Testis (tissue), 3 donors: ENCODE data around the gene CACNG6. TPM values are rescaled to one million over a fixed set of nuclear protein-coding genes. Genes with fewer than 3 reads are reported as not detected.

ENCODE experiments used
- DNase-seq: peaks from one replicate; pipeline ENCODE4 v3.0.0-alpha.2; 2019
- H3K27ac ChIP-seq, 2 donors: fragments of 200-600 bp; sonication (generic); one replicate each; pipeline ENCODE4 v1.5.1; 2019
- H3K27me3 ChIP-seq: fragments of 200-600 bp; sonication (generic); one replicate; pipeline ENCODE4 v1.5.1; 2019
- H3K36me3 ChIP-seq: fragments of 200-600 bp; sonication (generic); one replicate; pipeline ENCODE4 v1.5.1; 2017; ENCODE audit warnings: low read depth; ENCODE audit errors: missing control alignments
- H3K4me1 ChIP-seq: fragments of 200-600 bp; sonication (generic); one replicate; pipeline ENCODE4 v1.5.1; 2019
- H3K4me3 ChIP-seq, 2 donors: fragments of 200-600 bp; sonication (generic); one replicate each; pipeline ENCODE4 v1.5.1; 2017 to 2019
- H3K9me3 ChIP-seq: fragments of 200-600 bp; sonication (generic); one replicate; pipeline ENCODE4 v1.5.1; 2017
- CTCF ChIP-seq, 3 experiments: fragments of 450-650 bp in 2 of 3; fragments of 200-600 bp in 1 of 3; sonication (generic) in 1 of 3; IDR thresholded peaks; one replicate each; pipeline ENCODE4 v1.5.1; 2016 to 2019; ENCODE audit warnings: antibody characterized with exemption in 3 of 3, mild to moderate bottlenecking in 2 of 3, moderate library complexity in 1 of 3
- POLR2A ChIP-seq: fragments of 450-650 bp; IDR thresholded peaks from one replicate; pipeline ENCODE4 v1.6.1; 2017; ENCODE audit warnings: antibody characterized with exemption, mild to moderate bottlenecking, moderate library complexity
- WGBS, 2 donors: methylation state at CpG; one replicate each; pipeline ENCODE4 v1.1.5; 2018; 5-methylcytosine and 5-hydroxymethylcytosine counted together
- intact Hi-C: fragments of 100-400 bp; cut with DNase I; formaldehyde crosslinking; loops from one replicate; pipeline ENCODE4 v1.15.1; 2023; ENCODE audit warnings: low total_unique reads
- polyA plus RNA-seq: library from polyadenylated mRNA; stranded (reverse); fragments of 350-450 nt; fragmentation: Illumina TruSeq; extraction: RNeasy Lipid Tissue Mini Kit (QIAGEN cat#74804); gene quantifications from one replicate; pipeline ENCODE4 v1.2.3, GENCODE V29; 2014; ENCODE audit warnings: low read depth, low replicate concordance; ENCODE audit not compliant: insufficient read depth
- total RNA-seq, 2 donors: library from RNA; depleted of rRNA; stranded (reverse); fragments of >200 nt; gene quantifications; one replicate each; pipeline ENCODE4 v1.2.3, GENCODE V29; 2016

CACNG6 gene
- total and polyA plus RNA-seq, 3 donors from 2014 or later: 2.1 to 5.5 (median 5.3) TPM

- no peak for TF ChIP-seq CTCF (IDR thresholded peaks at IDR 0.05)
- no peak for TF ChIP-seq POLR2A
- Histone ChIP-seq H3K27me3 (no peaks in the 10 kb centered on the region), H3K4me3 (no peak overlapping the region), H3K9me3 (no peaks in the 10 kb centered on the region), H3K27ac (no peak overlapping the region), H3K4me1 (no peaks in the 10 kb centered on the region), H3K36me3 (no peaks in the 10 kb centered on the region)
- 80 to 85% methylated on average over 9 of the region's 9 CpGs for WGBS, 2 donors
- DNase-seq: no peak
- intact Hi-C loops: no loop called here
Measured at GRCh38 chr19:53951947-53952346, 39.5 kb upstream of the CACNG6 start.

GRCh38 chr19:53953383-53953782 is 38.1 kb upstream of the CACNG6 start:
- Histone ChIP-seq H3K4me3 (no peak overlapping the region), H3K36me3 (no peaks in the 10 kb centered on the region), H3K4me1 (no peaks in the 10 kb centered on the region), H3K9me3 (no peaks in the 10 kb centered on the region), H3K27ac (no peak overlapping the region), H3K27me3 (no peaks in the 10 kb centered on the region)
- TF ChIP-seq POLR2A: no peak
- TF ChIP-seq CTCF (IDR thresholded peaks at IDR 0.05): no peak
- WGBS, 2 donors: 74 to 84% methylated on average over 8 of the region's 8 CpGs
- intact Hi-C loops: no loop called here
- DNase-seq: no peak

- no peaks in the 10 kb centered on the region for H3K9me3 ChIP-seq
- intact Hi-C loops: no loop called here
- no peaks in the 10 kb centered on the region for H3K27me3 ChIP-seq
- no peaks in the 10 kb centered on the region for H3K36me3 ChIP-seq
- no peak overlapping the region for H3K4me3 ChIP-seq
- WGBS, 2 donors: 1 to 5% methylated on average over 15 of the region's 15 CpGs
- H3K27ac ChIP-seq: no peak overlapping the region
- H3K4me1 ChIP-seq: no peaks in the 10 kb centered on the region
- DNase-seq: no peak
- TF ChIP-seq CTCF (IDR thresholded peaks at IDR 0.05) (no peak), POLR2A (no peak)
Measured at GRCh38 chr19:53957448-53958167, 33.8 kb upstream of the CACNG6 start.

GRCh38 chr19:53958168-53958571 is 33.3 kb upstream of the CACNG6 start:
- H3K4me3 ChIP-seq: no peak overlapping the region
- H3K9me3 ChIP-seq: no peaks in the 10 kb centered on the region
- H3K27me3 ChIP-seq: no peaks in the 10 kb centered on the region
- DNase-seq: no peak
- WGBS, 2 donors: 0 to 3% methylated on average over 14 of the region's 14 CpGs
- no peaks in the 10 kb centered on the region for H3K36me3 ChIP-seq
- intact Hi-C loops: no loop called here
- no peaks in the 10 kb centered on the region for H3K4me1 ChIP-seq
- TF ChIP-seq POLR2A (no peak), CTCF (IDR thresholded peaks at IDR 0.05) (no peak)
- H3K27ac ChIP-seq: no peak overlapping the region
